HG03039 (cell line): ENCODE measurements around the gene TMCO2.
A peak's percentile ranks its signal among the peaks of the same experiment; 100 is the strongest.

Source experiments
- ATAC-seq: cut with Tn5 transposase; IDR thresholded peaks from one replicate; pipeline ENCODE4 v1.9.1; 2021; ENCODE audit warnings: mild to moderate bottlenecking, moderate library complexity; ENCODE audit not compliant: unreplicated experiment

TMCO2 gene

DNA sequence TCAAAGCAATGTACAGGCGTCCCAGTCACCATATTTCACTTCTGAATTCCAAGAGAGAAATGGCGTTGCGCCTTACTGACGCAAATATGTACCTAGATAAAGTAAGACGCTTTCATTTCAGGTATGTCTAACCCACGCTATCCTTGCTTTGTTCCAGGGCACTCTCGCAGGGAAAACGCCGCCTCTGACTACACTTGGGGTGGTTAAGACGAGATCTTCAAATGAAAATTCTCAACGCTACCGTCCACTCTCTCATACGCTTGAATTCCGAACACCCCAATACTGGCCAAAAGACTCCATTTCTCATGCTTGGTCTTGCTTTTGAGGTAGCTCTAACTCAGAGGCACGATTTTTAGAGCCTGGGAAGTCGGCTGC is 9.6 kb downstream of the TMCO2 start:
- ATAC-seq, result peak; percentile 1

DNA sequence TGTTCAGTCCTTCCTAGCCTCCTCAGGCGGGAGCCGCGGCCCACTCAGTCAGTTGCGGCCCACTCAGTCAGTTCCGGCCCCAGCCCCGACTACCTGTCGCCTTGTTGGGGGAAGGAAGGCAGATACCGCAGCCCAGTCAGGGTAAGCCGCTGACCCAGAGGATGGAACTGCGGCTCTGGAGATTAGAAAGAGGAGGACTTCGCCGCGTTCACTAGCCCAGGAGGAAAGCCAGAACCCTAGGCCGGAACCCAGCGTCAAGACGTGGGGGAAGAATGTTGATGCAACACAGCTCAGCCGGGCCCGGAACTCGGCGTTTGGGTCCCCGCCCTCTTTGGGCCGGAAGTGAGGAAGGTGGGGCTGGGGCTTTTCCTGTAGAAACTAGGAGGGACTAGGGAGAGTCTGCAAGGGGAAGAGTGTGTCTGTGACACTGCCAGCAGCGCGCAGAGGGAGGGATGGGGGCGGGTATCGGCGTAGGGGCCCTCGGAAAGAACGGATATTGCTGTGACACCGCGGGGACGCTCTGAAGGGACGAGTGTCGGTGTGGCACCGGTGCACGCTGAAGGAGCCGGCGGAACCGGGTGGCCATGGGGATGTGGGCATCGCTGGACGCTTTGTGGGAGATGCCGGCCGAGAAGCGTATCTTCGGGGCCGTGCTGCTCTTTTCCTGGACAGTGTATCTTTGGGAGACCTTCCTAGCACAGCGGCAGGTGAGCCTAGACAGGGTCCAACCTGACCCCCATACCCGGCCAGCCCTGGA is 10.1 kb downstream of the TMCO2 start, which contains the start of gene ZMPSTE24:
Gene ZMPSTE24 (plus strand): TSS at position 549 of the 757 bp plus-strand sequence. CDS start 36 bp downstream, at position 585.
- ATAC-seq, result peak; percentile 93

DNA sequence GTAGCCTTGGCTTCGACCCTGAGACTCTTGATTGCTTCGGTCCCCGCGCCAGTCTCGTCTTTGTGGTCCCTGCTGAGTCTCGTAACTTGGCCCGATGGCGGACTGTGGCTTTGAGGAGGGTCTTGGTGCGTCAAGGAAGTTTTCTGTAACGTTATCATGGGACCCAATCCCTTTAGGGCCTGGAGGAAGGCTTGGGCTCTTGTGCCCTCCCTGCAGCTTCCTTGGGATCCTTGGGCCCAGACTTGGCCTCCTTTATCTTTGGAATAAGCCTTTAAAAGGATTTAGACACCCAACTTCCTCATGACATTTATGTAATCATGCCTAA is 10.7 kb downstream of the TMCO2 start:
- ATAC-seq, result peak; percentile 2

DNA sequence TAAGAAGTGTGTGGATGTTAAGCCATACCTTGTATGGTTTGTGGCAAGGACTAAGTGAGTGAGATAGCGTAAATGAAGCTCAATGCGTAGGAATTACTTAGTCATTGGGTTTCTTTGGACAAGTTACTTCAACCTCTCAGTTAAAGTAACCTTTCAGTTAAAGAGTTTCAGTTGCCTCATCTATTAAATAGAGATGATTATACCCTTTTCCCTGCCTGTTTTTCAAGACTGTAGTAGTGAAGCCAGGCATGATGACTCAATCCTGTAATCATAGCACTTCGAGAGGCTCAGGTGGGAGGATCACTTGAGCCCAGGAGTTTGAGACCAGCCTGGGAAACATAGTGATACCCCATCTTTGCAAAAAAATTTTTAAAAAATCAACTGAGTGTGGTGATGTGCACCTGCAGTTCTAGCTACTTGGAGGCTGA is 16.6 kb downstream of the TMCO2 start:
- no peak for ATAC-seq

DNA sequence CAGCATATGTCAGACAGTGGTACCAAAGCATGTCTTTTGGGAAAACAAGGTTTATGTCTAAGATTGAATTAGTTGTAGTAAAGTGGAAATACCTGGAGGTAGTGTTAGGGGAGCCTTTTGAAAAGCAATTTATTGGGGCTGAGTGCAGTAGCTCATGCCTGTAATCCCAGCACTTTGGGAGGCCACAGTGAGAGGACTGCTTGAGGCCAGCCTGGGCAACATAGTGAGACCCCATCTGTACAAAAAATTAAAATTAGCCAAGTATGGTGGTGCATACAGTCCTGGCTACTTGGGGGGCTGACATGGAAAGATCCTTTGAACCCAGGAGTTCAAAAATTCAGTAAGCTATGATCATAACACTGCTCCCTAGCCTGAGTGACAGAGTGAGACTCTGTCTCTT is 17.6 kb downstream of the TMCO2 start:
- ATAC-seq, result no peak

DNA sequence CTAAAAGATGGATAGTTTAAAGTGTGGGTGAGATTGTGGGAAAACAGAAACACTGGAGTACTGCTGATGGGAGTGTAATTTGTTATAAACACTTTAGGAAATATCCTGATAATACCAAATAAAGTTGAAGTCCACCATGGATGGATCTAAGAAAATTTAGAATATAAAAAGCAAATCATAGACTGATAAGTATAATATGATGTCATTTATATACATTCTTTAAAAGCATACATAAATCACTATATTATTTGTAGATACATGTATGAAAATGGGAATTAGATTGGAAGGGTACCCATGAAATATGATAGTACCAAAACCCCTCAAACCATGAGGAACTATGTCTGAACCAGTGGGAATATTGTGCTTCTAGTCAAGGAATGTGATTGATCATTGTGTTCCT is 18.2 kb downstream of the TMCO2 start:
- ATAC-seq, result no peak

DNA sequence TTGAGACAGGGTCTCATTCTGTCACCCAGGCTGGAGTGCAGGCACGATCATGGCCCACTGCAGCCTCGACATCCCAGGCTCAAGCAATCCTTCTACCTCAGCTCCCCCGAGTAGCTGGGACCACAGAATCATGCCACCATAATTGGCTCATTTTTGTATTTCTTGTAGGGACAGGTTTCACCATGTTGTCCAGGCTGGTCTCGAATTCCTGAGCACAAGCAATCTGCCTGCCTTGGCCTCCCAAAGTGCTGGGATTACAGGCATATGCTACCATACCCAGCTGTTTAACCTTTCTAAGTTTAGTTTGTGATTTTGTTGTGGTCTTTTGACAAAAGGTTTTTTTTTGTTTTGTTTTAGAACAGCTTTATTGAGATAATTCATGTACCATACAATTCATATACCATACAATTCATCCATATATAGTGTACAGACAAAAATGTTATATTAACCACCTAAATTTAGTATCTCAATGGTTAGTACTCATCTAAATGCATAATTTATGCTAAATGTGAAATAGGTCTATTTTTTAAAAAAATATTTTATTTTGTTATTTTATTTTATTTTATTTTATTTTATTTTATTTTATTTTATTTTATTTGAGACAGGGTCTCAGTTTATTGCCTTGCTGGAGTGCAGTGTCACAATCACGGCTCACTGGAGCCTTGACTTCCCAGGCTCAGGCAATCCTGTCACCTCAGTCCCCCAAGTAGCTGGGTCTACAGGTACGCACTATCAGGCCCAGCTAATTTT is 19.2 kb downstream of the TMCO2 start:
- no peak for ATAC-seq

DNA sequence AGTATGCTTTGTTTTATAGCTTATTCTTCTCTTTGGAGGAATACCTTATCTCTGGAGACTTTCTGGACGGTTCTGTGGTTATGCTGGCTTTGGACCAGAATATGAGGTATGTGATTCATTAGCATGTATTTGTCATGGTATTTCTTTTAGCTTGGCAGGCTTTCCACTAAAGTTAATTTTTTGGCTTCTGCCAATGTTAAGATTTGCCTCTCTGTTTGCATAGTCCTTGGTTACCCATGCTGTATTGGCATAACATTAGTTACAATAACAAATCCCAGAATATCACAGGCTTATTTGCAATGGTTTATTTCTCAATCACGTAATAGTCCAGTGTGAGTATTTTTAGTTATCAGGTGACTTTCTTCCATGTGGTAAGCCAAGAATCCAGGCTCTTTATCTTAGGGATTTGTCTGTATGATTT is 20.0 kb downstream of the TMCO2 start:
- ATAC-seq, result no peak

DNA sequence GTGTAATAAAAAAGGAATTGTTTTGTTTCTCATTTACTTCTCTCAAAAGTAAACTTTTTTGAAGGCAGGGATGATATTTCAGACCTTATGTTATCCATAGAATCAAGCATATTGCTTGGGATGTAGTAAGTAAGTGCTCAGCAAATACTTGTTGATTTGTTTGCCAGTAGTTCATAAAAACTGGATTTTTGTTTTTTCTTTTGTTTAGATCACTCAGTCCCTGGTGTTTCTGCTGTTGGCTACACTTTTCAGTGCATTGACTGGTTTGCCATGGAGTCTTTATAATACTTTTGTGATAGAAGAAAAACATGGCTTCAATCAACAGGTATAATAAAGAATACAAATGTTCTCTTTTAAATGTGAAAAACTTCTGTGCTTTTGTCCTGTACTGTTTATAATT is 20.5 kb downstream of the TMCO2 start:
- no peak for ATAC-seq

DNA sequence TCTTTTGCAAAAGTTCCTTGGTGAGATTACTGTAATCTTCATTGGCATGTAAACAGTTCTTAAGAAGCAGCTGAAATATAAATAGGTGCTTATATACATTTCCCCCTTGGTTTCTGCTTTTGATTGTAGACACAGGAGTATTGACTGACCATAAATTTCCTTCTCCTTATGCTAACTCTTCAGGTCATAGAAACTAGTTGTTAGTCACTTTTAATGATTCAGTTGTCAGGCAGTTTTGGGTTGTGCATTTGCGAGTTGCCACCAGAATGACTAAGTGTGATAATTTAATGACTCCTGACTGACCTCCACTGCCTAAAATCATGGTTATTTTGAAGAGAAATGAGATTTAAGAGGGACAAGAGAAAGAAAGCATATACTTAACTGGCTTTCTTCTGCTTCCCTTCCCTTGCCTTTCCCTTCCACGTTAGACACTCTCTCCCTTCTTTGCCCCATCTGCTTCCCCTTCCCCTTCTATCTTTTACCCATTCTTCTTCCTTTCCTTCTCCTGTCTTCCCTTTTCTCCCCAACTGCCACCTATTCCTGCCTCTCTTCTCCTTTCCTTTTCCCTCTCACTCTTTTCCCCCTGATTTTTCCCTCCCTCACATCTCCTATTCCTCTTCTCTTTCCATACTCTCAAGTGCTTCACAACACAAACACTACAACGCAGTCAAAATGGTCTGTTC is 22.6 kb downstream of the TMCO2 start:
- ATAC-seq, result no peak

DNA sequence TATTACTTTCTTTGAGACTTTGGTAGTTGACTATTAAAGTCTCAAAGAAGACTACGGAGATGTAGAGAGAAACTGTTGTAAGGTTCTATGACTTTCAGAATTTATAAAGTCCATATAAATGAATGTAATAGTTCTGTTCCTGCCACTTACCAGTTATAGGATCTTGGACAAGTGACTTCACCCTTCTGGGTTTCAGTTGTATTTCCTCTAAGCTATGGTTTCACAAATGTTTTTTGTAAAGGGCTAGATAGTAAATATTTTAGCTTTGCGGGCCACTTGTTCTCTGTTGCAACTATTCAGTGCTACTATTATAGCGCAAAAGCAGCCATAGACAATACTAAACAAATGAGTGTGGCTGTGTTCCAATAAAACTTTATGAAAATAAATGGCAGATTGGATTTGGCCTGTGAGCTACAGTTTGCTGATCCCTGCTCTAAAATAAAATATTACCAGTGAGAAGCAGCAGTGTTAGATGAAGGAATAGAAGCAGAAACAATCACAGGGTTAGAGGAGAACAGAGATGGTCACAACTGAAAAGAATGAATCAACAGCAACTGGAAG is 25.0 kb downstream of the TMCO2 start:
- no peak for ATAC-seq

DNA sequence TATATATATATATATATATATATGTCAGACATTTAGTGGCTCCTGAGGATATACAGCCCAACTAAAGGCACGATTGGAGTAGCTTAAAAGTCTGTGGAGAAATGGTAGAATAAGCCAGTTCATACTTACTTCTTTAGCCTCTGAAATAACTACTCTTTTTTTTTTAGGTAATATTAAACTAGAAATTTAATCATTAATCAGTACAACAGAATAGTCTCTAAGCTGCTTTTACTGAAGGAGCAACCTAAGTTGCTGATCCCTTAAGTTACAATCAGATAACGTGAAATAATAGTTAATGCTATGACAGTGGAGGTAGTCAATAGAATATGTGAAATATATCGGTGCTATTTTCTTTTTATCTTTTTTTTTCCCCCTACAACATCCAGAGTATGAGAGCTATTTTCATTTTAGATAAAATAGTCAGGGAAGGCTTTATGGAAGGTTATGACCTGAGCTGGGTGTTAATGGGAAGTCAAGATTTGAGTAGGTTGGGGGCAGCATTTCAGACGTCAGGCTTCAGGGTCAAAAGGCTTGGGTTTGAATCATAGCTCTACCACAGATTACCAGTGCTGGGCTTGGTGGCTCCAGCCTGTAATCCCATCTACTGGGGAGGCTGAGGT is 25.9 kb downstream of the TMCO2 start:
- no peak for ATAC-seq

DNA sequence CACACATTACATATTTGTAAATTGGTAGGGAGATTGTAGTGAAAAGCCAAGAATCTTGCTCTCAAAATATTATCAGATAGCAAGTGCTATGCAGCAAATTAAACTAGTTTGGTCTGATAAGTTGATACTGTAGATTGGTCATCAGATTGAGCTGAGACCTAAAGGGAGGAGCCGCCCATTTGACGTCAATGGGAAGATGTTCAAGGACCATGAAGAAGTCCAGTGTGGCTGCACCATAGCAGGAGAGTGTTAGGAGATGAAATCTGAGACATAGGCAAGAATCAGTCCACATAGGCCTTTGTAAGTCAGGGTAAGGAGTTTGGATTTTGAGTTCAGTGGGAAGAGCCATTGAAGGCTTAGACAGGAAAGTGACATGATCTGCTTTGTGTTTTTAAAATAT is 26.6 kb downstream of the TMCO2 start:
- no peak for ATAC-seq

DNA sequence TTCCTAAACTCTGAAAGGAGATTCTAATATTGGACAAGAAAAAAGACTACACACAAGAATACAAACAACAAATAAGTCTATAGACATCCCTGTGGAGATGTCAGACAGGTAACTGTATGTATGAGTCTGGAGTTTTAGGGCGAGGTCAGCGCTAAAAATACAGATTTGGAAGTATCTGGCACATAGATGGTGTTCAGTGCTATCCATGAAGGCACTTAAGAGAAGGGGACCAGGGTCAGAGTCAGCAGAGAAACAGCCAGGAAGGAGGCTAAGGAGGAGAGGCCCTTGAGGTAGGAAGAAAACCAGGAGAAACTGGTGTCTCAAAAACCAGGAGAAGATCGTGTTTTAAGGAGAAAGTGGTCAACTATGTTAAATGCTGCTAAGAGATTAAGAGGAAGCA is 28.4 kb downstream of the TMCO2 start:
- no peak for ATAC-seq

DNA sequence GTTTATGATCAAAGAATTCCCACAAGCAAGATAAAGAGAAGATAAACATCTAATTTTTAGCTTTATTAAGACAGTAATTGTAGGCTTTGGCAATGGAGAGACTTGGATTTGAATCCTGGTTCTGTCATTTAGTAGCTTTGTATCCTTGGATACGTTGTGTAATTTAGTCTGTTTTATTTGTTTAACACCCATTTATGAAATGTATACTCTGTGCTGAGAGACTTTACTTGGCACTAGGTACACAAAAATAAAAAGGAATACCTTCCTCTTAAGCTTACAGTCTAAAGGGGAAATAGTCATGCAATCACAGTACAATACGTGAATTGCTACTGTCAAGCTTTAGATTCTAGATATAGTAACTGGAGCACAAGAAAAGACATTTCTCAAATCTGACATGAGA is 34.1 kb downstream of the TMCO2 start:
- no peak for ATAC-seq

DNA sequence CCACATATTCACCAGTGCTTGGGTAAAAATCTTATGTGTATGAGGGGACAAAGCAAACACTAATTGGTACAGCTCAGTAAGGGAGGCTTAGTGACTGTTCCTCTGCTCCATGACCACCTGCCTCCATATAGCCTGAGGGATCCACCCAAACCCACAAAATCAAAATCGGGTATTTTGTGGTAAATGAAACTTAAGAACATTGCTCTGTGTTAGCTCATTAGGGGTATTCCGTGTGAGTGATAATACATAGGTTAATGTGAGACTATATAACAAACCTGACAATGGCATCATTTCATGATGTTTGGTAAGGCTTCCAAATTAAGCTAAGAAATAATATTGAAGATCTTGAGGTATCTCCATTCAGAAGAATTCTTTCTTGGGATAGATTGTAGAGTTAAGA is 43.6 kb downstream of the TMCO2 start:
- no peak for ATAC-seq

DNA sequence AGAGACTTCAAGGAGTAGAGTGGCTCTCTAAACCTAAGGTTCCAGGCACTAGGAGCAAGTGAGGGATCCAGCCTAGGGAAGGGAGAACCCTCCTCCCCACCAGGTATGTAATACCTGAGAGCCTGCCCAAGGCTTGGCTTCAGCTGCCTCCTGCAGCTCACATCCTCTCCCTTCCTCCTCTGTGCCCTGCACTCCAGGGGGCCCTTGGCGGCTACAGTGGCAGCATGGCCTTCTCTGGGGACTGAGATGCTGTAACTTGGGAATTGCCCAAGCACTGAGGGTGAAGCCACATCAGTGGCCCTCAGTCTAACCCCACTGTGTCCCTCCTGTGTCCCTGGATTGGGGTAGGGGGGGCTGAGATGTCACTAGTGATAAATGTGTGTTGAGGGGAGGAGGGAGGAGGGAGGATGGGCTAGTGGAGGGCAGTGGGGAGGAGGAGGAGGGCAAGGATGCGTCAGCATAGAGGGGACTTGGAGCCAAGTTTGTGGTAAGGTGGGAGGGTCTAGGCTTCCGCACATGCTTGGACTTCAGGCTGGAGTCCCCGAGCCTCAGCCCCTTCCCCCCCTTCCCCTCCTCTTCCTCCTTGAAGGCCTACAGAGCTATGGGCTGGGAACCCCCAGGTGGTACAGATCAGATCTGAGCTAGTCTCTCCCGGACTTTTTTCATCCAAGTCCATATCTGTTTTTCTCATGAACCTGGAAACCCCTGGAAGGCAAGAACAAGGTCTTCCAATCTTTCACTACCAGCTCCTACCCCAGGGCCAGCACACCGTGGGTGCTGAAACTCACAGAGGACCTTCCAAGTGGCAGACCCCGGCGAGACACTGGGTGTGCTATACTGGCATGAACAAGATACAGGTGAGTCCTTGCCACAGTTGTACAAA is 51.9 kb downstream of the TMCO2 start:
- ATAC-seq, result no peak

DNA sequence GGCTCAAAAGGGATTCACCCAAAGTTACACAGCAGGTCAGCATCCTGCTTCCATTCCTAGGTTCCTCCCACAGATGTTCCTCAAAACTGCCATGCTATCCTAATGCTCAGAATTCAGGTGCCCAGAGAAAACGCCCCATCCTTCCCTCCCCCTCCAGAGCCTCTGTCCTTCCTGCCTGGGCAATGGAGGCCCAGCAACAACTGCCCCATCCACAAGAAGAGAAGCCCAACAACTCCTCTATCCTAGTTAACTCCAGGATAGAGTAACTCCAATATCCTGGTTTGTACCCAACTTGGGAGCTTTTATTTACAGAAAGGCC is 52.5 kb downstream of the TMCO2 start:
- ATAC-seq, result no peak

DNA sequence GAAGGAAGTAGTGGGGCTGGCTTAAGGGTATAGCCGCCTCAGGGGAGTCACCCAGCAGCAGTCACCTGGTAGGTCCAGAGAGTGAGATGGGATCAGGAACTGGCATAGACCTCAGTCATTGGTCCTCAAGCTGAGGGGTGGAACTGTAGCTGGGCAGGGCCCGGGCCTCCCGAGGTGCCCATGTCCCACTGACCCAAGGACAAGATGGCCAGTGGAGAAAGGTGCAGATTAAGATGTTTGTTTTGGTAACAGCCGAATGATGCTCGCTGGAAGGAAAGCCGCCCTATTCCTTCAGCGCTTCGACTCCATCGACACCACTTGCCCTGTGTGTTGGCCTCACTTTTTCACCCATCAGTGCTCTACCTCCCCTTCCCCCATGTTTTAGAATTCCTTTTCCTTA is 52.9 kb downstream of the TMCO2 start:
- no peak for ATAC-seq

DNA sequence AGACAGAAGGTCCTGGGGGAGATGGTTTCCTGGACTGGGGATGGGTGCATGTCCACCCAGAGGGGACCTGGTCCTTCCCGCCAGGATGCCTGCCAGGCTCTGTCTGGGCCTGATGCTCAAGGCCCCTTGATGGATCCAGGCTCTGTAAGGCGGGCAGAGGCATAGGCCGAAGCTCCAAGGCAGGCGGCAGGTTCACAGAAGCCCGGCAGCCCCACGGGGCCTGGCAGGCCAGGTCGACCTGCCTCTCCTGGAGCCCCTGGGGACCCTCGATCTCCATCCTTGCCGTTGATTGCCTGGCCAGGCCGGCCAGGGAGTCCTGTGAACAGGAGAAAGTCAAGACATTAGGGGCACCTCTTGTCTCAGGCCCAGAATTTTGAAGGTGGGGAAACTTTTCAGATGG is 53.3 kb downstream of the TMCO2 start:
- ATAC-seq, result no peak
